Activated T-helper 1 cell treated with anti-CD3 and anti-CD28 coated beads, Interleukin-12 subunit alpha, Interleukin-12 subunit beta, Interleukin-2, Interleukin-4 antibody, amounts not matched to agents 30 ng/mL and 10 ng/mL and 1 ng/mL, durations not matched to agents 14 hours and 24 hours and 36 hours (primary cell): ENCODE data around the gene LARP7. TPM values are rescaled to one million over a fixed set of nuclear protein-coding genes. Genes with fewer than 3 reads are reported as not detected.
"Not testable (repeated sequence)": the region's sequence is repeated elsewhere in the genome, so short reads cannot be mapped to it uniquely, and the experiment has no call there.

Experiments used
- DNase-seq: peaks from one replicate; pipeline ENCODE4 v3.0.0; 2021; ENCODE audit warnings: low spot score
- H3K27ac Mint-ChIP-seq: one replicate; pipeline ENCODE4 v1.8.0; 2021; ENCODE audit warnings: mild to moderate bottlenecking, mixed read lengths
- H3K27me3 Mint-ChIP-seq: one replicate; pipeline ENCODE4 v1.8.0; 2022; ENCODE audit warnings: mild to moderate bottlenecking, moderate library complexity, mixed read lengths; ENCODE audit not compliant: insufficient read depth
- H3K36me3 Mint-ChIP-seq: one replicate; pipeline ENCODE4 v1.8.0; 2021; ENCODE audit warnings: low read depth, mixed read lengths
- H3K4me1 Mint-ChIP-seq: one replicate; pipeline ENCODE4 v1.8.0; 2021; ENCODE audit warnings: low read depth, mixed read lengths
- H3K4me3 Mint-ChIP-seq: one replicate; pipeline ENCODE4 v1.8.0; 2021; ENCODE audit warnings: mild to moderate bottlenecking, moderate library complexity, mixed read lengths
- H3K9me3 Mint-ChIP-seq: one replicate; pipeline ENCODE4 v1.8.0; 2021; ENCODE audit warnings: mixed read lengths
- intact Hi-C: fragments of 100-400 bp; cut with micrococcal nuclease; formaldehyde crosslinking; loops from one replicate; pipeline ENCODE4 v1.15.1; 2024
- total RNA-seq: library from RNA; stranded (reverse); gene quantifications from 2 replicates; pipeline ENCODE4 v1.2.3, GENCODE V29; 2022

Gene LARP7
- total RNA-seq, 1 donor from 2014 or later, result 45.3 TPM

DNA sequence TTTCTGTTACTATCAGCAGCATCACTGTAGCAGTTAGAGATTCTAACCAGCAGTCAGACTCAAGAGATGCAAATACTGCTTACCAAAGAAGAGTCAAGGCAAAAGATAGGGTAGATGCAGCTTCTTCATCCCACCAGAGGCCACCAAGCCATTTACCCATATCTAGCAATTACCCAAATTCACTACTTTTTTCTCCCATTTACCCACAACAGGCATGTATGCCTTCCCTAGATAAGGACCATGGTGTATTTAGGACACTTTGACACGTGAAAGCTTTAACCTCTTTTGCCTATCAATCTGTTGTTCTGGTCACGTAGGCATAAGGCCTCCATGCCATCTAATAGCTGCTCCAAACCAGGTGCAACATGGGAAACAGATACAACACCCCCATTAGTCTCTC, 5.6 kb downstream of the LARP7 start:
- no peak overlapping the region for H3K27ac Mint-ChIP-seq
- no peaks in the 10 kb centered on the region for H3K27me3 Mint-ChIP-seq
- H3K4me1 Mint-ChIP-seq, result peaks cover 19% of the 10 kb centered on the region
- intact Hi-C loops, result no loop called here
- H3K4me3 Mint-ChIP-seq, result no peak overlapping the region
- H3K9me3 Mint-ChIP-seq, result no peaks in the 10 kb centered on the region
- peaks cover 19% of the 10 kb centered on the region for H3K36me3 Mint-ChIP-seq
- no peak for DNase-seq

DNA sequence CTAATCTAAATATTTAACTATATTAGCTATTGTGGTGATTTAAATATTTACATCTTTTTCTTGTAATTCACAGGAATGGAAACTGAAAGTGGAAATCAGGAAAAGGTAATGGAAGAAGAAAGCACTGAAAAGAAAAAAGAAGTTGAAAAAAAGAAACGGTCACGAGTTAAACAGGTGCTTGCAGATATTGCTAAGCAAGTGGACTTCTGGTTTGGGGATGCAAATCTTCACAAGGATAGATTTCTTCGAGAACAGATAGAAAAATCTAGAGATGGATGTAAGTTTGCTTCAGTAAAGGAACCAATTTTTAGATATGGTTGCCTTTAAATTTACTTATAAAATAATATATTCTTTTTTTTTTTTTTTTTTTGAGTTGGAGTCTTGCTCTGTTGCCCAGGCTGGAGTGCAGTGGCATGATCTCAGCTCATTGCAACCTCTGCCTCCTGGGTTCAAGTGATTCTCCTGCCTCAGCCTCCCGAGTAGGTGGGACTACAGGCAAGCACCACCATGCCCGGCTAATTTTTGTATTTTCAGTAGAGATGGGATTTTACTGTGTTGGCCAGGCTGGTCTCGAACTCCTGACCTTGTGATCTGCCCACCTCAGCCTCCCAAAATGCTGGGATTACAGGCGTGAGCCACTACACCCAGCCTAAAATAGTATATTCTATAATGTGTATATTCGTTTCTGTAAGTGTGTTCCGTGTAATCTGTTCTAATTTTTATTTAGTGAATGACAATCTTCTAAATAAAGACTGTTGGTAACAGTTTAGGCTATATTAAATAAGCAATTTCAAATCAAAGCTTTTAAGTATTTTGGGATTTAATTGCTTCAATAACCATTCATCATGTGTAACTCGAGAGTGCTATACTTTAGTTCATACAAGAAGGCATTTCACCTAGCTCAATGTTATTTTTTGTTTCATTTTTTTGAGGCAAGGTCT, 7.9 kb downstream of the LARP7 start:
- H3K27ac Mint-ChIP-seq, H3K27me3 Mint-ChIP-seq, H3K9me3 Mint-ChIP-seq, DNase-seq, H3K4me3 Mint-ChIP-seq, intact Hi-C loops: not testable (repeated sequence)
- Mint-ChIP-seq H3K4me1 (peaks cover 19% of the 10 kb centered on the region), H3K36me3 (peaks cover 21% of the 10 kb centered on the region)

DNA sequence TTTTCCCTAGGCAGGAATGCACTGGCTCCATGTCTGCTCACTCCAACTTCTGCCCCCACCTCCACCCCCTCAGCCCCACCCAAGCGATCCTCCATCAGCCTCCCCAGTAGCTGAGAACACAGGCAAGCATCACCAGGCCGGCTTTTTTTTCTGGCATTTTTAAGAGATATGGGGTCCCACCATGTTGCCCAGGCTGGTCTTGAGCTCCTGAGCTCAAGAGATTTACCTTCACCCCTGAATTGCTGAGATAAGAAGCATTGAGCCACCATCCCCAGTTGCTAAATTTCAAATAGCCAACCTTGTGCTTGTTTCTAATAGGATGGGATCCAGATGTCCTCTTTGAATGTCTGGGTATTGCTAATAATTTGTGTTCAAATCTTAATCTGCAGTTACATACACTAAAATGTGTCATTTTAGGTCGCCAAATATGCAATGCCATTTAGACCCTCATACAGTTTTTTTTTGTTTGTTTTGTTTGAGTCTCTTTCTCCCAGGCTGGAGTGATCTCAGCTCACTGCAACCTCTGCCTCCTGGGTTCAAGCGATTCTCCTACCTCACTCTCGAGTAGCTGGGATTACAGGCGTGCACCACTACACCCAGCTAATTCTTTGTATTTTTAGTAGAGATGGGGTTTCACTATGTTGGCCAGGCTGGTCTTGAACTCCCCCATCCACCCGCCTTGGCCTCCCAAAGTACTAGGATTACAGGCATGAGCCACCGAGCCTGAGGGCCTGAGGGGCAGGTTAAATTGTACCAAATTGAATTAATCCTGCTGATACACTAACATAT, 8.8 kb downstream of the LARP7 start:
- Mint-ChIP-seq H3K4me3 (no peak overlapping the region), H3K36me3 (peaks cover 21% of the 10 kb centered on the region), H3K9me3 (no peaks in the 10 kb centered on the region), H3K27me3 (no peaks in the 10 kb centered on the region), H3K4me1 (peaks cover 19% of the 10 kb centered on the region), H3K27ac (peak overlapping the region; percentile 15)
- DNase-seq, result no peak
- intact Hi-C loops, result no loop called here

DNA sequence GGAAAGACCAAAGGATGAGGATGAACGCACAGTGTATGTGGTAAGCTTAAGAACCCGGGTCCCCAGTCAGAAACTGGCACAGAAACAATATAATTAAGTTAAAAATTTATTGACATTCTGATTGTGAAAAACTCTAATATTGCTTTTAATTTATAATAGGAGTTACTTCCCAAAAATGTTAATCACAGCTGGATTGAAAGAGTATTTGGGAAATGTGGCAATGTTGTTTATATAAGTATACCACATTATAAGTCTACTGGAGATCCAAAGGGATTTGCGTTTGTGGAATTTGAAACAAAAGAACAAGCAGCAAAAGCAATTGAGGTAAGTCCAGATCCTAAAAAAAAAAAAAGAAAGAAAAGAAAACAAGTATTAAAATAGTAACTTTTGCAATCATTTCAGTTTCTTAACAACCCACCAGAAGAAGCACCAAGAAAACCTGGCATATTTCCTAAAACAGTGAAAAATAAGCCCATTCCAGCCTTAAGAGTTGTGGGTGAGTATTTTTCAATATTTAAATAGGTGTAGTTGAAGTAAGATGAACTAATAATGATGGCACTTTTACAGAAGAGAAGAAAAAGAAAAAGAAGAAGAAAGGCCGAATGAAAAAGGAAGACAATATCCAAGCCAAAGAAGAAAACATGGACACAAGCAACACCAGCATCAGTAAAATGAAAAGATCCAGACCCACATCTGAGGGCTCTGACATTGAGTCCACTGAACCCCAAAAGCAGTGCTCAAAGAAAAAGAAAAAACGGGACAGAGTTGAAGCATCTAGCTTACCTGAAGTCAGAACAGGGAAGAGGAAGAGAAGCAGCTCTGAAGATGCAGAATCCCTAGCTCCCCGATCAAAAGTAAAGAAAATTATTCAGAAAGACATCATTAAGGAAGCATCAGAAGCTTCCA, 9.9 kb downstream of the LARP7 start:
- no peak overlapping the region for H3K27ac Mint-ChIP-seq
- no peaks in the 10 kb centered on the region for H3K27me3 Mint-ChIP-seq
- intact Hi-C loops, result no loop called here
- H3K4me3 Mint-ChIP-seq, result no peak overlapping the region
- peaks cover 19% of the 10 kb centered on the region for H3K36me3 Mint-ChIP-seq
- H3K4me1 Mint-ChIP-seq, result peaks cover 13% of the 10 kb centered on the region
- no peak for DNase-seq
- H3K9me3 Mint-ChIP-seq, result no peaks in the 10 kb centered on the region

DNA sequence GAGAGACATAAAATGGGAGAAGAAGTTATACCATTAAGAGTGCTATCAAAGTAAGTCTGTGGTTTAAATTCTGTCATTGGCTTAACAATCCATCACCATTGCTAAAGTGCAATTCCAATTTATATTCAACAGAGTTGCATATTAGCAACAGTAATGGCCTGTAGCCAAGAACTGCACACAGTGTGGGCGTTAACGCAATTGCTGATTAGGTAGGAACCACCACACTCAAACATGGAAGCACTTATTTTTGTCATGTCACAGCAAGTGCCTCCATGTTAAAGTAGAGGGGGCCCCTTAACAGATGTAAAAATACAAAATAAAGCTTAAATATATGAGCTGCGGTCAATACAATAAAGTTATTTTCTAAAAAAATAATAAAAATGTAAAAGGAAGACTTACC, 10.8 kb downstream of the LARP7 start:
- H3K4me1 Mint-ChIP-seq, result peaks cover 9% of the 10 kb centered on the region
- no peaks in the 10 kb centered on the region for H3K9me3 Mint-ChIP-seq
- H3K27ac Mint-ChIP-seq, result no peak overlapping the region
- no peak overlapping the region for H3K4me3 Mint-ChIP-seq
- H3K36me3 Mint-ChIP-seq, result peaks cover 19% of the 10 kb centered on the region
- H3K27me3 Mint-ChIP-seq, result no peaks in the 10 kb centered on the region
- DNase-seq, result no peak
- intact Hi-C loops, result no loop called here

DNA sequence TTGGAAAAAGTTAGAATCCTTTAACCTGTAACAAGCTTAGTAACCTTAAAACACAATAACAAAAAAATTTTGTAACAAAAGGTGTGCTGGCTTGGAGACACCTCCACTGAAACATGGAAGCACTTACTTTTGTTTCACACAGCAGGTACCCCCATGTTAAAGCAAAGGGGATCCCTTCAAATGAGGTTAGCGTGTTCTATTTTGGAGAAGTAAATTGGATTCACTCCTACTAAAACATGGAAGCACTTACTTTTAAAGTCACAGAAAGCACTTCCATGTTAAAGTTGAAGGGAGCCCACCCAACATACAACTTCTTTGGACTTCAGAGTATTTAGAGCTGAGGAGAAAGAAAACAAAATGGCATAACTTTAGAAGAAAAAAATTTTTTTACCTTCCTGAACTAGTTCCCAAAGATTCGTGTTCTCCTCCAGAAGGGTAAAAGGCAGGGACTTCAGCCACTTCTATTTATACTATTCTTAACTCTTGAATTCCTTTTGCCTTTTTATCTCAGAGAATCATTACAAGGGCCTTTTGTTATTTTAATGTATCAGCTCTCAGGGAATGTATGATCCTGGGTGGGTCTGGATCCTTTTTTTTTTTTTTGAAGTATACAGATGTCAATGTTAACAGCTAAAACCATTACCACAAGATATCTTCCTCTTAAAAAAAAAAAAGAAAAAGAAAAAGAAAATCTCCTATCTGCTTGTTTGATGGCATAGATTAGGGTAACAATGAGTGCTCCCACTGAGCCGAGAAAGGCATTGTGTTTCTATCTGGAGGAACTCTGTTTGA, 11.5 kb downstream of the LARP7 start:
- no peaks in the 10 kb centered on the region for H3K9me3 Mint-ChIP-seq
- H3K4me1 Mint-ChIP-seq, result peaks cover 2% of the 10 kb centered on the region
- no peak overlapping the region for H3K27ac Mint-ChIP-seq
- intact Hi-C loops, result no loop called here
- H3K4me3 Mint-ChIP-seq, result no peak overlapping the region
- peaks cover 19% of the 10 kb centered on the region for H3K36me3 Mint-ChIP-seq
- DNase-seq, result no peak
- H3K27me3 Mint-ChIP-seq, result no peaks in the 10 kb centered on the region

DNA sequence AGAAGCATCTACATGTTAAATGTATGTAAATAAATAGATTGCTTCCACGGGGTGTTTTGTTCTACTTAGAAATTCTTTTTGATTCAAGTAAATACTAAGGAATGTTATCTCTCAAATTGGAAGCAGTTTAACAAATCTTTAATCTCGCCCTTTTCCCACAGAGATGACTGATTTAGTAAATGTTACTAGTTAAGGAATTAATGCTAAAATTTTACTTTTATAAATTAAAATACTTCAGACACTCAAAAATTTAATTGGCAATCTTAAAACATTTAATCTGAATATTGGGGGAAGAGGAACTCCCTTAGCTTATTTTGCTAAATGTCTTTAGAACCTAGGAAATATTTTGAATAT, 12.1 kb downstream of the LARP7 start:
- no peak overlapping the region for H3K27ac Mint-ChIP-seq
- no peak for DNase-seq
- intact Hi-C loops, result no loop called here
- no peaks in the 10 kb centered on the region for H3K9me3 Mint-ChIP-seq
- no peaks in the 10 kb centered on the region for H3K4me1 Mint-ChIP-seq
- no peaks in the 10 kb centered on the region for H3K27me3 Mint-ChIP-seq
- peaks cover 22% of the 10 kb centered on the region for H3K36me3 Mint-ChIP-seq
- no peak overlapping the region for H3K4me3 Mint-ChIP-seq

DNA sequence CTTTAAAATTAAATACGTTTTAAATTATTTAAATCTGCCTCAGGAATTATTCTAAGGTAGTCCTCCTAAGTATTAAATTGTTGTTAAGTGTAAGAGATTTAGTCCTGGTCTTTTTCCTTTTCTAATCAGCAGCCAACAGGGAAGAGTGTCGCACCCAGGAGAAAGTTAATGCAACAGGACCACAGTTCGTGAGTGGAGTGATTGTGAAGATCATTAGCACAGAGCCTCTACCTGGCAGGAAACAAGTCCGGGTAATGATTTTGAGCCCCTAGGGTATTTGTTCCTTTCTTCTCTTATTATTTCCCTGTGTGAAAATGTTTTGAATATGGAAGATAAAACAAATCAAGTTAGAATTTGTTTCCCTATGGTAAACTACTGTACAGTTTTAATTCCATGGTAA, 13.4 kb downstream of the LARP7 start:
- H3K27ac Mint-ChIP-seq, result no peak overlapping the region
- no peaks in the 10 kb centered on the region for H3K4me1 Mint-ChIP-seq
- no peaks in the 10 kb centered on the region for H3K9me3 Mint-ChIP-seq
- intact Hi-C loops, result no loop called here
- no peak for DNase-seq
- H3K4me3 Mint-ChIP-seq, result no peak overlapping the region
- no peaks in the 10 kb centered on the region for H3K27me3 Mint-ChIP-seq
- peaks cover 25% of the 10 kb centered on the region for H3K36me3 Mint-ChIP-seq

DNA sequence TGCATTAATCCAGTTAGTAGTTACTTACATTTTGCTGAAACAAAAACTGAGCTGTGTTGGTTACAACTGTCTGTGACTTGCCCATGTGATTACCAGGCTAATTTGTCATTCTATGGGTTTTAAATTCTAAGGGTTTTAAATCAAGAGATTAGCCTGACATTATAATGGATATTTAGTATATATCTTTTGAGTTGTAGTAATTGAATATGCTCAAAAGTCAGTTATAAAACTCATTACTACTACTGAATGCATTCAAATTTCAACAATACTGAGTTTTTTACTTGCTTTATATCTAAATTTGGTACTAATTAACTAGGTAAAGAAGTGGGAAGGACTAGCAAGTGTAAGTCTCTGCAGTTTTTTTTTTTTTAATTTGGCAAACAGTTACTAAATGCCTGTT, 14.7 kb downstream of the LARP7 start:
- no peak for DNase-seq
- Mint-ChIP-seq H3K9me3 (no peaks in the 10 kb centered on the region), H3K27ac (no peak overlapping the region), H3K4me3 (no peak overlapping the region), H3K36me3 (peaks cover 21% of the 10 kb centered on the region), H3K4me1 (no peaks in the 10 kb centered on the region), H3K27me3 (no peaks in the 10 kb centered on the region)
- intact Hi-C loops, result no loop called here

DNA sequence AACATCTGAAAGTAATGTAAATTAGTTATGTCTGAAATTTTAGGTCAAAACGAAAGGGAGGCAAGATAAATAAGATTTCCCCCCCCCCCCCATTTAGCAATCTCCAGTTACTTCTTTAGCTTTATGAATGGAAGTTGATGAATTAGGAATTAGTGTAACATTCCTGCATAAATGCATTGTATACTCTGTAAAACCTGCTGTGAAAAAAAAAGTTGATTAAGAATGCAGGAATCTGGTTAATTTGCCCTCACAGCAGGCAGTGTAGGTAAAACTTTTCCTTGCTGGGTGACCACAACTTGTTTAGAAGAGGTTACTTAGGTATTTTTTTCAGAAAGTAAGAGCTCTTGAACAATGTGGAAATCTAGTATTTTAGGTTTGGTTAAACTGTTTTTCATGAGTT, 15.3 kb downstream of the LARP7 start:
- Mint-ChIP-seq H3K4me3 (no peak overlapping the region), H3K9me3 (no peaks in the 10 kb centered on the region), H3K27me3 (no peaks in the 10 kb centered on the region), H3K27ac (no peak overlapping the region), H3K36me3 (peaks cover 17% of the 10 kb centered on the region), H3K4me1 (no peaks in the 10 kb centered on the region)
- DNase-seq, result no peak
- intact Hi-C loops, result no loop called here

DNA sequence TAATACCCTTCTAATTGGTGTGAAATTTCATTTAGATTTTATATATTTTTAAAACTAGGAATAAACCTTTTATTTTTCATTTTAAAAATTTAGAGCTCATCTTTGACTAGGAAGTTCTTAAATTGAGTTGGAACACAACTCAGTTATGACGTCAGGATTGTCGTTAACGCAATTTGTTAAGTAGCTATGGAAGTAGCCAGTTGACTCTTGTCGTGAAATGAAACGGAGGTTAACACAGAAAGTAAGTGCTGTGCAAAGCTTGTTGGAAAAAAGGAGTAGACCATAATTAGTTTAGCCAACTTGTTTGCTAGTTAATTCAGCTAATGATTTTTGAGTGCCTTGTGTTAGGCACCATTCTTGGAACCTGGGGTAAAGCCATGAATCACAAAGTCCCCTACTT, 18.3 kb downstream of the LARP7 start:
- Mint-ChIP-seq H3K4me1 (no peaks in the 10 kb centered on the region), H3K36me3 (peaks cover 16% of the 10 kb centered on the region), H3K27me3 (no peaks in the 10 kb centered on the region), H3K27ac (no peak overlapping the region), H3K4me3 (no peak overlapping the region), H3K9me3 (no peaks in the 10 kb centered on the region)
- intact Hi-C loops, result no loop called here
- no peak for DNase-seq

DNA sequence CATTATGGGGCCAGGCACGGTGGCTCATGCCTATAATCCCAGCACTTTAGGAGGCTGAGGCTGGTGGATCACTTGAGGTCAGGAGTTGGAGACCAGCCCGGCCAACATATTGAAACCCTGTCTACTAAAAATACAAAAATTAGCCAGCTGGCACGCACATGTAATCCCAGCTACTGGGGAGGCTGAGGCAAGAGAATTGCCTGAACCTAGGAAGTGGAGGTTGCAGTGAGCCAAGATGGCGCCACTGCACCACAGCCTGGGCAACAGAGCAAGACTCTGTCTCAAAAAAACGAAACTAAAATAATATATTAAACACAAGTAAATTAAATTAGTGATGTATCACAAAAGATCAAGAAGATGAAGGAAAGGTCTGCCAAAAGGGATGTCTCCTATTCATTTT, 19.2 kb downstream of the LARP7 start:
- H3K27me3 Mint-ChIP-seq, H3K9me3 Mint-ChIP-seq, H3K4me1 Mint-ChIP-seq, intact Hi-C loops, H3K27ac Mint-ChIP-seq, H3K4me3 Mint-ChIP-seq, DNase-seq: not testable (repeated sequence)
- H3K36me3 Mint-ChIP-seq, result peaks cover 15% of the 10 kb centered on the region
